Activated CD4-positive, alpha-beta T cell treated with anti-CD3 and anti-CD28 coated beads for 36 hours (primary cell): Measurements from ENCODE around the gene CARD10. TPM values are rescaled to one million over a fixed set of nuclear protein-coding genes. Genes with fewer than 3 reads are reported as not detected.
A peak's percentile ranks its signal among the peaks of the same experiment; 100 is the strongest.
"Not testable (repeated sequence)": the region's sequence is repeated elsewhere in the genome, so short reads cannot be mapped to it uniquely, and the experiment has no call there.

Experiments used
- ATAC-seq: fragments of 200-7000 bp; cut with Tn5 transposase; one replicate; pipeline ENCODE4 v1.10.0; 2021; ENCODE audit warnings: mild to moderate bottlenecking, moderate library complexity
- CTCF ChIA-PET: fragments of 350-600 bp; sonication (Branson Sonifier 250); formaldehyde crosslinking; loops from one replicate; lab custom pipeline; 2021; ENCODE audit warnings: antibody characterized with exemption; lab: Charles Lee
- POLR2A ChIA-PET: fragments of 350-600 bp; sonication (Branson Sonifier 250); formaldehyde crosslinking; loops from one replicate; lab custom pipeline; 2021; ENCODE audit warnings: antibody characterized with exemption, inconsistent platforms; lab: Charles Lee
- DNase-seq: peaks from one replicate; pipeline ENCODE4 v3.0.0-alpha.2; 2020
- H3K27ac Mint-ChIP-seq: one replicate; pipeline ENCODE4 v1.8.0; 2021; ENCODE audit warnings: mixed read lengths
- H3K27me3 Mint-ChIP-seq: one replicate; pipeline ENCODE4 v1.8.0; 2021; ENCODE audit warnings: mixed read lengths
- H3K36me3 Mint-ChIP-seq: one replicate; pipeline ENCODE4 v1.8.0; 2021; ENCODE audit warnings: low read depth, mixed read lengths
- H3K4me1 Mint-ChIP-seq: one replicate; pipeline ENCODE4 v1.8.0; 2021; ENCODE audit warnings: mixed read lengths
- H3K4me3 Mint-ChIP-seq: one replicate; pipeline ENCODE4 v1.8.0; 2021; ENCODE audit warnings: mild to moderate bottlenecking, moderate library complexity, mixed read lengths
- H3K9me3 Mint-ChIP-seq: one replicate; pipeline ENCODE4 v1.8.0; 2021; ENCODE audit warnings: low read depth, mixed read lengths
- intact Hi-C, 2 experiments: fragments of 100-400 bp; cut with DNase I in 1 of 2; cut with micrococcal nuclease in 1 of 2; formaldehyde crosslinking; loops; one replicate each; pipeline versions ENCODE4 v1.14.2 to v1.15.1; 2022 to 2024; cut with DNase I, micrococcal nuclease
- total RNA-seq, 2 experiments: library from RNA; stranded (reverse); gene quantifications; one replicate each; pipeline ENCODE4 v1.2.3, GENCODE V29; 2021

The CARD10 gene
- total RNA-seq, 2 experiments from 2014 or later: not detected

GRCh38 chr22:37542959-37543358, 23.7 kb upstream of the CARD10 start:
- POLR2A ChIA-PET: no interaction called here
- no peak for DNase-seq
- H3K27me3 Mint-ChIP-seq: peaks cover 12% of the 10 kb centered on the region
- no peaks in the 10 kb centered on the region for H3K36me3 Mint-ChIP-seq
- no peaks in the 10 kb centered on the region for H3K9me3 Mint-ChIP-seq
- H3K27ac Mint-ChIP-seq: no peak overlapping the region
- peaks cover 37% of the 10 kb centered on the region for H3K4me1 Mint-ChIP-seq
- H3K4me3 Mint-ChIP-seq: no peak overlapping the region
- CTCF ChIA-PET: interaction anchor here (11.4 kb wide), 1 partner anchor 23 kb away, joined by 302 read pairs; no protein-coding TSS in a partner anchor
- no peak for ATAC-seq
- intact Hi-C loops: no loop called here

GRCh38 chr22:37542416-37542815, 23.2 kb upstream of the CARD10 start:
- DNase-seq, H3K9me3 Mint-ChIP-seq, H3K4me3 Mint-ChIP-seq, intact Hi-C loops, ATAC-seq, H3K36me3 Mint-ChIP-seq: not testable (repeated sequence)
- Mint-ChIP-seq H3K4me1 (peaks cover 37% of the 10 kb centered on the region), H3K27me3 (peaks cover 12% of the 10 kb centered on the region), H3K27ac (peak overlapping the region; percentile 78)
- ChIA-PET CTCF (interaction anchor here (0.9 to 11.4 kb wide), 3 partner anchors 24 to 66 kb away, joined by 4 to 302 read pairs (median 71); partner anchors contain the start of gene GGA1), POLR2A (interaction anchor here (0.6 to 2.1 kb wide), 4 partner anchors 24 to 325 kb away, joined by 3 to 16 read pairs (median 4); partner anchors contain the start of gene GGA1)

GRCh38 chr22:37539790-37540189, 20.6 kb upstream of the CARD10 start:
- DNase-seq, H3K27ac Mint-ChIP-seq, POLR2A ChIA-PET, H3K4me3 Mint-ChIP-seq, H3K9me3 Mint-ChIP-seq, ATAC-seq, H3K36me3 Mint-ChIP-seq: not testable (repeated sequence)
- Mint-ChIP-seq H3K27me3 (peaks cover 12% of the 10 kb centered on the region), H3K4me1 (peaks cover 30% of the 10 kb centered on the region)
- CTCF ChIA-PET: interaction anchor here (0.7 to 11.4 kb wide), 10 partner anchors 9 to 70 kb away, joined by 3 to 302 read pairs (median 4); partner anchors contain the start of gene GGA1
- intact Hi-C loops: loop anchor here in 1 of 2 experiments (5.0 kb wide), 1 partner anchor 143 kb away; no protein-coding TSS in a partner anchor

DNA sequence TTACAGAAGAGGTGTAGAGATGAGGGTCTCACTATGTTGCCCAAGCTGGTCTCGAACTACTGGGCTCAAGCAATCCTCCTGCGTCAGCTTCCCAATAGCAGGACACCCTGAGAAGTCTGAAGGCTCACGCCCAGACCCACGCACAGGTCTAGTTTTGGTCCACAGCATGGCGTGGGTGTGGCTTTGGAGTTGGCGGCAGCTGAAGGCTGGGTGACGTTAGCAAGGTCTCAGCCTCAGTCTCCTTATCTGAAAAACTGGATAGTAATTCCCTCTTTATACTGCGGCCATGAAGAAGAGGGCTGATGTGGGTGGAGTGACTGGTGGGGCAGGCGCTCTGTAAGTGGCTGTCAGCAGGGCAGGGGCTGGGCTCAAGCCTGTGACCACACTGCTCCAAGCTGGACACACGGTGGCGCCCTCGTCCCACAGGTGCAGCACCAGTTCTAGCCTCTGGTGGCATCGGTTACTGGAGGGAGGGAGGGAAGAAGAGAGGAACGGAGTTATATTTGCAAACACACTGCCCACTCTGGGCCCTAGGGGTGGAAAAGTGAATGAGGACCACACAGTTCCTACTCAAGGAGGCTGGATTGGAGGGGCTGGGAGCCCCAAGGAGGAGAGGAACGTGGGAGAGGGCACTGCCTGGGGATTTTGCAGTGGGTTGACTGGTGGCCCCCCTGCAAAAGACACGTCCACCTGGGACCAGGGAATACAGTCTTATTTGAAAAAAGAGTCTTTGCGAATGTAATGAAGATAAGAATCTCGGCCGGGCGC, 19.6 kb upstream of the CARD10 start:
- intact Hi-C loops: loop anchor here (1.0 to 5.0 kb wide), 4 partner anchors 23 to 144 kb away; no protein-coding TSS in a partner anchor
- ATAC-seq: peak; percentile 92
- Mint-ChIP-seq H3K4me1 (peaks cover 39% of the 10 kb centered on the region), H3K27ac (peak overlapping the region; percentile 55), H3K36me3 (no peaks in the 10 kb centered on the region), H3K4me3 (no peak overlapping the region), H3K9me3 (no peaks in the 10 kb centered on the region), H3K27me3 (peaks cover 12% of the 10 kb centered on the region)
- CTCF ChIA-PET: interaction anchor here (0.7 to 11.4 kb wide), 10 partner anchors 9 to 109 kb away, joined by 3 to 302 read pairs (median 3); no protein-coding TSS in a partner anchor
- DNase-seq: peak; percentile 97
- POLR2A ChIA-PET: no interaction called here

GRCh38 chr22:37535159-37535558, 15.9 kb upstream of the CARD10 start:
- POLR2A ChIA-PET: no interaction called here
- CTCF ChIA-PET: interaction anchor here (0.6 kb wide), 1 partner anchor 136 kb away, joined by 3 read pairs; no protein-coding TSS in a partner anchor
- intact Hi-C loops: loop anchor here in 1 of 2 experiments (5.0 kb wide), 1 partner anchor 147 kb away; no protein-coding TSS in a partner anchor

DNA sequence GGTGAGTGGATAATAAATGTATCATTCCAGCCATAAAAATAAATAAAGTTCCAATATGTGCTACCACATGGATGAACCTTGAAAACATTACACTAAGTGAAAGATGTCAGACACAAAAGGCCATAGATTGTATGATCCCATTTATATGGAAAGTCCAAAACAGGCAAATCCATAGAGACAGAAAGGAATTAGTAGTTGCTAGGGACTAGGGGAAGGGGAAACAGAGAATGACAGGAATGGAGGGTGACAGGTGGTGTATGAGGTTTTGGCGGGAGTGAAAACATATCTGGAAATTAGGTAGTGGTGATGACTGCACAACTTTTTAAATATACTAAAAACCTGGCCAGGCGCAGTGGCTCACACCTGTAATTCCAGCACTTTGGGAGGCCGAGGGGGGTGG, 15.2 kb upstream of the CARD10 start:
- no peak overlapping the region for H3K27ac Mint-ChIP-seq
- ChIA-PET CTCF (interaction anchor here (1.3 to 2.5 kb wide), 3 partner anchors 13 to 58 kb away, joined by 4 to 10 read pairs (median 4); no protein-coding TSS in a partner anchor), POLR2A (no interaction called here)
- no peak overlapping the region for H3K4me3 Mint-ChIP-seq
- no peaks in the 10 kb centered on the region for H3K36me3 Mint-ChIP-seq
- H3K27me3 Mint-ChIP-seq: peaks cover 7% of the 10 kb centered on the region
- peaks cover 32% of the 10 kb centered on the region for H3K4me1 Mint-ChIP-seq
- no peak for DNase-seq
- intact Hi-C loops: loop anchor here in 1 of 2 experiments (5.0 kb wide), 1 partner anchor 52 kb away; no protein-coding TSS in a partner anchor
- H3K9me3 Mint-ChIP-seq: no peaks in the 10 kb centered on the region
- no peak for ATAC-seq

More at GRCh38 chr22:37535159-37535558, 15.9 kb upstream of the CARD10 start:
- no peaks in the 10 kb centered on the region for H3K9me3 Mint-ChIP-seq
- H3K27ac Mint-ChIP-seq: no peak overlapping the region
- DNase-seq (no peak), ATAC-seq (no peak)
- H3K4me1 Mint-ChIP-seq: peaks cover 26% of the 10 kb centered on the region
- H3K27me3 Mint-ChIP-seq: peaks cover 7% of the 10 kb centered on the region
- H3K4me3 Mint-ChIP-seq: no peak overlapping the region
- no peaks in the 10 kb centered on the region for H3K36me3 Mint-ChIP-seq

DNA sequence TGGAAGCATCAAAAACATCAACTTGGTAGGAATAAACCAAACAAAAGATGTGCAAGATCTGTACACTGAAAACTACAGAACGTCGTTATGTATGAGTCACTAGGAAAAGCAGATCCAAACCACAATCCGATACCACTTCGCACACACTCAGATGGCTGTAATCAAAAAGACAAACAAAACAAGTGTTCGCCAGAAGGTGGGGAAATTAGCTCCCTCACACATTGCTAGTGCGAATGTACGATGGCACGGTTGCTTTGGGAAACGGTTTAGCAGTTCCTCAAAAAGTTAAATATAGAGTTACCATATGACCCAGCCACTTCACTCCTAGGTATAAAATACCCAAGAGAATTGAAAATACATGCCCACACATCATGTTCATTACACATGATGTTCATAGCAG, 14.8 kb upstream of the CARD10 start:
- no peaks in the 10 kb centered on the region for H3K9me3 Mint-ChIP-seq
- DNase-seq (peak; percentile 42), ATAC-seq (peak; percentile 37)
- peaks cover 5% of the 10 kb centered on the region for H3K27me3 Mint-ChIP-seq
- H3K36me3 Mint-ChIP-seq: no peaks in the 10 kb centered on the region
- CTCF ChIA-PET: interaction anchor here (1.3 to 2.5 kb wide), 3 partner anchors 13 to 58 kb away, joined by 4 to 10 read pairs (median 4); no protein-coding TSS in a partner anchor
- no peak overlapping the region for H3K27ac Mint-ChIP-seq
- H3K4me1 Mint-ChIP-seq: peaks cover 29% of the 10 kb centered on the region
- no peak overlapping the region for H3K4me3 Mint-ChIP-seq
- POLR2A ChIA-PET: interaction anchor here (0.6 kb wide), 1 partner anchor 65 kb away, joined by 3 read pairs; no protein-coding TSS in a partner anchor
- intact Hi-C loops: loop anchor here in 1 of 2 experiments (5.0 kb wide), 1 partner anchor 52 kb away; no protein-coding TSS in a partner anchor

DNA sequence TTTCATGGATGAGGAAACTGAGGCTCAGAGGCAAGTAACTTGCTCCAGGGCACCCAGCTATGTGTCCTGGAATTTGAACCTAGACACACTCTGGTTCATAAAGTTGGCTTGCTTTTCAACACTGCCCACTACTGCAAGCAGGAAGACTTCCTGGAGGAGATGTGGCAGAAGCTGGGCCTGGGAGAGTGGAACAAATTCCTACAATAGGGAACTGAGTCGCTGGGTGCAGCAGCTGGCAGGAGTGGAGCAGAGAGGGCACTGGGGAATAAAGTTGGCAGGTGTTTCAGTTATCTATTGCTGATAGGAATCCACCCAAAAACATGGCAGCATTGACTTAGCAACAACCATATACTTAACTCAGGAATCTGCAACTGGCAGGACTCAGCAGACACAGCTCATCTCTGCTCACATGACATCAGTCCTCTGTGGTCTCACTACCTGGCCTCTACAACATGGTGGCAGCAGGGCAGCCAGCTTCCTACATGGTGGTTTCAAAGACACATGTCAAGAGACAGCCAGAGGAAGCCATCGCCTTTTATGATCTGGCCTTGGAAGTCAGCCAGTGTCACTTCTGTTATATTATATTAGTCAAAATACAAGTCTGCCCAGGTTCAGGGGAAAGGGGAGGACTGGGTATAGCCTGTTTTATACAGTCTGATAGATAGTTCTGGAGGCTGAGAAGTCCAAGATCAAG, 10.6 kb upstream of the CARD10 start:
- Mint-ChIP-seq H3K36me3 (no peaks in the 10 kb centered on the region), H3K27me3 (peaks cover 3% of the 10 kb centered on the region), H3K9me3 (no peaks in the 10 kb centered on the region), H3K4me3 (no peak overlapping the region), H3K4me1 (peaks cover 21% of the 10 kb centered on the region), H3K27ac (no peak overlapping the region)
- intact Hi-C loops: loop anchor here in 1 of 2 experiments (5.0 kb wide), 1 partner anchor 47 kb away; no protein-coding TSS in a partner anchor
- ATAC-seq (peak; percentile 46), DNase-seq (peak; percentile 27)
- CTCF ChIA-PET: interaction anchor here (0.7 to 3.4 kb wide), 7 partner anchors 8 to 77 kb away, joined by 3 to 12 read pairs (median 4); partner anchors contain the start of gene CARD10
- POLR2A ChIA-PET: no interaction called here

DNA sequence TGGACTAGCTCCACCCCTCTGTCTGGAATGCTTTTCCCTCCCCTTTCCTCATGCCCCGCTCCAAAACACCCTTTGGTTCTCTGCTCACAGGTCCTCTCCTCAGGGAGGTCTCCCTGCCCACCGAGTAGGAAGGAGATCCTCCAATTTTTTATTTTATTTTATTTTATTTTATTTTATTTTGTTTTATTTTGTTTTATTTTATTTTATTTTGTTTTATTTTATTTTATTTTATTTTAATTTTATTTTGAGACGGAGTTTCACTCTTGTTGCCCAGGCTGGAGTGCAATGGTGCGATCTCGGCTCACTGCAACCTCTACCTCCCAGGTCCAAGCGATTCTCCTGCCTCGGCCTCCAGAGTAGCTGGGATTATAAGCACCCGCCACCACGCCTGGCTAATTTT, 8.7 kb upstream of the CARD10 start:
- H3K27me3 Mint-ChIP-seq, H3K27ac Mint-ChIP-seq, intact Hi-C loops, ATAC-seq, H3K9me3 Mint-ChIP-seq, H3K4me1 Mint-ChIP-seq, POLR2A ChIA-PET, H3K36me3 Mint-ChIP-seq, DNase-seq, H3K4me3 Mint-ChIP-seq: not testable (repeated sequence)
- CTCF ChIA-PET: interaction anchor here (0.6 to 3.4 kb wide), 2 partner anchors 40 to 51 kb away, joined by 3 to 12 read pairs; no protein-coding TSS in a partner anchor

DNA sequence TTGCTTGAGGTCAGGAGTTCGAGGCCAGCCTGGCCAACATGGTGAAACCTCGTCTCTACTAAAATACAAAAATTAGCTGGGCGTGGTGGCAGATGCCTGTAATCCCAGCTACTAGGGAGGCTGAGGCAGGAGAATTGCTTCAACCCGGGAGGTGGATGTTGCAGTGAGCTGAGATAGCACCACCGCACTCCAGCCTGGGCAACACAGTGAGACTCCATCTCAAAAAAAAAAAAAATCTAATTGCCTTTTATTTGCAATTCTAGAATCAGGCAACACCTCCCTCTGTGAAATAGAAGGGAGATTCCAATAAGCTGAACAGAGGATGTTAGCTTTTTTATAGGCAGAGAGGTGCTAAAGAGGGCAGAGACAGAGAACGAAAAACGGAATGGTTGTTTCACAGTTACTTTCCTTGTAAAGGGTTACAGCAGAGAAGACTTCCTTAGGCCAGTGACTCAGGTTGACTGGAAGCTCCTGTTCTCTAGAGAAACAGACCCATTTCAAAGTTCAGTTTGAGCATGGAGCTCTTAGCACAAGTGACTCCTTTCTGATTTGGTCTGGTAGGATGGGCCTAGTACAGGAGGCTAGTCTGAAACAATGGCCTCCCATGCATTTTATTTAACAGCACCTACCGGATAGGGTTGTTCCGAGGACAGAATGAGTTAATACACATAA, 8.0 kb upstream of the CARD10 start:
- H3K27ac Mint-ChIP-seq, H3K4me1 Mint-ChIP-seq, intact Hi-C loops, DNase-seq, POLR2A ChIA-PET, H3K27me3 Mint-ChIP-seq, ATAC-seq, H3K4me3 Mint-ChIP-seq, H3K36me3 Mint-ChIP-seq, H3K9me3 Mint-ChIP-seq: not testable (repeated sequence)
- CTCF ChIA-PET: interaction anchor here (0.6 to 3.4 kb wide), 2 partner anchors 40 to 52 kb away, joined by 3 to 12 read pairs; no protein-coding TSS in a partner anchor
